Activated CD4-positive, alpha-beta T cell treated with anti-CD3 and anti-CD28 coated beads for 4 hours (primary cell): Measurements from ENCODE around the gene RUNX3.
A peak's percentile ranks its signal among the peaks of the same experiment; 100 is the strongest.

ENCODE experiments used
- DNase-seq, 2 donors: peaks; one replicate each; pipeline ENCODE4 v3.0.0-alpha.2; 2020

The RUNX3 gene

DNA sequence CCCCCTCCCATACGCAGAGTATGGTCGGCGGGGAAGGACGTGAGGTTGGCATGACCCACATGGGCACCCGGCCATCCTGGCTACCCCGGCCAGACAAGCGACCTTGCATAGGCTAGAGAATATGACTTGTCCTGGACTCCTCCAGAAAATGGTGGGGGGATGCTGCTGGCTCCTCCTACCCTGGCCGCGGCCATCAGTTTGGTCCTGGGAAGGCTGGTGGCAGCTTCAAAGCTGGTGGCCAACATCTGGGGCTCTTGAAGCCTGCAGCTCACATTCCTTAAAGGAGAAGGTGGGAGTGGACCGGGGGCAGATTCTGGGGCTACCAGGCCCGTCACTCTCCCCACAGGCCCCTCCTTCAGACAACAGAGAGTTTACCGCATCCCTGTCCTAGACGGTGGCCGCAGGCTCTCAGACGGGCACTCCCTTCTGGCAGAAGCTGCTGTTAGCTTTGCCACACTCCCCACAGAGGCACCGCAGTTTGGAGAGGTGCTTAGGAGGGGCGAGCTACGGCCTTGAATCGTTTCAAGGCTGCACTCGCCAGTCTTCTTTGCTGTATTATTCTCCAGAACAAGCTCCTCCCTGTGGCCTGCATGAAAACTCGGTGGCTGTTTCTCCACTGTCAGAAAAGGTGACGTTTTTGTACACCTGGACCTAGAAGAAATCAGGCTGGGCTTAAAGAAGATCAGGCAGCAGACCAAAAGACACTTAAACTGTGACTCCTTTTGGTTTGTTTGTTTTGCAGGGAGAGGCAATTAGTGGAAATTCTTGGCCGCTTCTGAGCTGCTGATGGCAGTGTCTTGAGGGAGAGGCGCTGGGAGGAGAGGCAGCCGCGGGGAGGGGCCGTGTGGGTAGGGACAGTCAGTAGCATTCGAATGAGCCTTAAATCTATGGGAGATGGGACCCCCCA is 68.0 kb downstream of the RUNX3 start:
- no peak for DNase-seq

DNA sequence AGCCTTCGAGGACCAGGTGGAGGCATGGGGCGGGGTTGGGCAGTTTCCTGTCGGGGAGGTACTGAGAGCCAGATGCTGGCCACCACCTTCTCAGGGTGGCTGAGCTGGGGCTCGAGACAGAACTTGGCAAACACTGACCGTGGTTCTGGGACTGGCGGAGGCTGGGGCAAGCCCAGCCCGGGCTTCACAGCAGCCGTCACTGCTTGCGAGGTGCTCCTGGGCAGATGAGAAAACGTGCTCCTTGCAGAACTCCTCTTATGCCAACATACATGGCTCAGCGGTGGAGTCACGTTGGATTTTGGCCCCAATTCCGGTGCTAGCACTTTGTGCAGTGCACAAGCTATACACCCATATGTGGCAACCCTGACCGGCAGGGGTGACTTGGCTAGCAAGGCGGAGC is 69.2 kb downstream of the RUNX3 start:
- no peak for DNase-seq

- no peak for DNase-seq
These were observed 70.7 kb downstream of the RUNX3 start for GRCh38 chr1:24859063-24860010.

- DNase-seq: no peak
These were observed 71.8 kb downstream of the RUNX3 start for GRCh38 chr1:24858277-24858676.

GRCh38 chr1:24857507-24858133 is 72.5 kb downstream of the RUNX3 start:
- no peak for DNase-seq

DNA sequence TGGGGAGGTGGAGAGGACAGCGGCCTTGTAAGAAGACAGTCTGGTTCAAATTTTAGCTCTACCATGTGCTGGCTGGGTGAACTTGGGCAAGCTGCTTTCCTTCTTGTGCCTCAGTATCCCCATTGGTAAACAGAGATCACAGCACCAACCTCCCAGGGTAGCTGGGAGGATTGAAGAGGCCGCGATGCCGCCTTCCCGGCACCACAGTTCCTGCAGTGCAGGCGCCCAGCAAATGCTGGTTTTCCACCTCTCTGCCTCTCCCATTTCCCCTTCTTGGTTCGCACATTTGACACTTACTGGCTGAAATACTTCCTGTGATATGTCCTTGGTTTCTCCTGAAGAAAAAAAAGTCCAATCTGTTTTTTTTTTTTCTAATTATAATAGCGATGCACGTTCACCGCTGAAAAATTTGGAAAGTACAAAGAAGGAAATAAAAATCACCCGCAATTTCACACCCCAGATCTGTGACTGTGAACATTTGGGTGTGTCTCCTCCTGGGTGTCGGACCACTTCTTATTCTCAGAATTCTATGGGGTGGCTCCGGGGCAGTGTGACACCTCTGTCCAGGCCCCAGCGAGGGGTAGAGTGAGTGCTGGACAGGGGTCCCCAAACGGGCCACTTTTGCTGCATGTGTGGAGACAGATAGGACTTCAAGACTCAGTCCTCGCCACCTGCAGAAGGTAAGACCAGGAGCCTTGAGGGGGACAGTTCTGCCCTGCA is 73.1 kb downstream of the RUNX3 start:
- DNase-seq: no peak

- no peak for DNase-seq
These were observed 74.6 kb downstream of the RUNX3 start for GRCh38 chr1:24855474-24855873.

DNA sequence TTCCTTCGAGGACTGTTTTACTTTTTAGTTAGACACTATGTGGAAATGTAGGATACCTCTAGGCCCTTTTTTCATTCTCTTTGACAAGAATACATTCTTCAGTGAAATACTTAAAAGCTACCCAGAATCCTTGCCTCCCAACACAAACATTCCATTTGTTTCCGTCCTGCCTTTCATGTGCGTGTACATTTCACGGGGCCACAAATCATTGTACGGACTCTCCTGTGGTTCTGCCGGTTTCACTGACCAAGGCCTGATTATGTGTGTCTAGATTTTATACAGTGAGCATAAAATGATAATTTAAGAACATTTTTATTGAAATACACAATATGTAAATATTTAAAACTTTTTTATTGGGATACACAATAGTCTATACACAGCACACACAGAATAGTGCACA is 76.4 kb downstream of the RUNX3 start:
- DNase-seq: no peak

DNA sequence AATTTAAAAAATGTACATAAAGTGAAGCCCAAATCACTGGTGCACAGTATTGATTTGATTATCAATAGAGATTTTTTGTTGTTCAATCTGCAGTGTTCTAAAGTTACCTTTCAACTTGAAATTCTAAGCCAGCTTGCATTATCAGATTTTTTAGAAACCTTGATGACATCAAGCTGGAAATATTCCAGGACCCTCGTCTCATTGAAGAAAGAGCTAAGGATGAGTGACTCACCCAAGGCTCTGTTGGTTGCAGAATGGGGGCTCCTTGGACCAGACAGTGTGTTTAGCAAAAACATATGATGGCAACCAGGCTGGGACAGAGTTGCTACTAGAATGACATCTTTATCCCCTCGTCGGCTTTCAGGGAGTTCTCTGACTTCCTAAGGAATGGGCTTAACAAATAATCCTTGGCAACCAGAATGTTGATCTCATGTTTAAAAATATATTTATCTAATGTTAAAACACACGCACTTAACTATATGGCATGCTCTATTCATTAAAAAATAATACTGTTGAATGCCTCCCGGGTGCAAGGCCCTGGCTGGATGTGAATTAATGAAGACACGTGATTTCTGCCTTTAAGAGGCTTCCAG is 79.7 kb downstream of the RUNX3 start:
- no peak for DNase-seq

DNA sequence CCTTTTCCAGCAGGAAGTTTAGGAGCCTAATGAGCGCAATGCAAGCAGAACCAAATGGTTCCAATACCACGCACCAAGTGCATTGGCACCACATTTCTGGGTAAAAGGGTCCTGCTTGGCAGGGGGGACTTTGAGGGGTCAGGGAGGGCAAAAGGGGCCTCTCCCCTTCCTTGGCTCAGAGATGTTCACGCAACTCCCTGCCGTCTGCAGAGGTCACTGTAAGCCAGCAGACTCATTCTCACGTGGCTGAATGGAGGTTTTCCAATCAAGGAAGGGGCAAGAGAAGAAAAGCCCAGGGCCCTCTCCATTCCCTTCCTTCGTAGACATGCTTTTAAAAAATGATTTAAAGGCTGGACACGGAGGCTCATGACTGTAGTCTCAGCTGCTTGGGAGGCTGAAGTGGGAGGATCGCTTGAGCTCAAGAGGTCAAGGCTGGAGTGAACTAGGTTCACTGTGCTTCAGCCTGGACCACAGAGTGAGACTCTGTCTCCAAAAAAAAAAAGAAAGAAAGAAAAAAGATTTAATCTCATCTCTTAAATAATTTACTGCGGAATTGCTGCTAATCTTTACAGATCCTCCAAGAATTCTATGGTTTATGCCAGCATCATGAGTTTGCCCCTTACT is 80.3 kb downstream of the RUNX3 start:
- peak in 1 of 2 donors; percentile 26 for DNase-seq
